Sciatic nerve (tissue), 2 donors: ENCODE measurements around the gene PTPN4. TPM values are rescaled to one million over a fixed set of nuclear protein-coding genes. Genes with fewer than 3 reads are reported as not detected.

ENCODE experiments used
- ATAC-seq: fragments of 200-7000 bp; cut with Tn5 transposase; one replicate; pipeline ENCODE4 v1.9.1; 2020; ENCODE audit warnings: mild to moderate bottlenecking, moderate library complexity
- DNase-seq: peaks from one replicate; pipeline ENCODE4 v3.0.0-alpha.2; 2020; ENCODE audit warnings: low spot score
- intact Hi-C: fragments of 100-400 bp; cut with DNase I; formaldehyde crosslinking; loops from one replicate; pipeline ENCODE4 v1.14.2; 2022
- total RNA-seq: library from RNA; stranded (reverse); fragmentation: NEBNext Ultra II Directional; extraction: Animal tissue kit (Norgen Biotek cat#: 25700); gene quantifications from one replicate; pipeline ENCODE4 v1.2.1, GENCODE V29; 2021
- donor health status: DM: no; HTN: no; CAD: no.
- donor health status: DM: no; HTN: no; CAD: no.

Gene PTPN4
- total RNA-seq, 1 donor from 2014 or later: 37.7 TPM

DNA sequence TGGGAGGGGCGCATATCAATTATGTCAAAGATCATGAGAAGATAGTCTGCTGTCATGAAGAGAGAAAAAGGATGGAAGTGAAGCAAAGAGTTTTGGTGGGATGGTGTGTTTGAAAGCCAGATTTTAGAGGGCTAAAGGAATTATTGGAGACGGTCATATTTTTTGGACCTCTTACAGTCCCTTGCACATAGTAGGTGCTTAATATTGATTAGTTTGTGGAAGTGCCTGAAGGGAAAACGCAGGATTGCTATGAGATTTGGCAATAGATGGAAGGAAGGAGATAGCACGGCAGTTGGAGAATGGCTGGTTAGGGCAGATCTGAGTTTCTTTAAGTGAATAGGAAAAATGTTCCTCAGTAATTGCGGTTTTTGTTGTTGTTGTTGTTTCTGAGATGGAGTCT lies 269.1 kb downstream of the PTPN4 start:
- DNase-seq (no peak), ATAC-seq (no peak)
- intact Hi-C loops: no loop called here

DNA sequence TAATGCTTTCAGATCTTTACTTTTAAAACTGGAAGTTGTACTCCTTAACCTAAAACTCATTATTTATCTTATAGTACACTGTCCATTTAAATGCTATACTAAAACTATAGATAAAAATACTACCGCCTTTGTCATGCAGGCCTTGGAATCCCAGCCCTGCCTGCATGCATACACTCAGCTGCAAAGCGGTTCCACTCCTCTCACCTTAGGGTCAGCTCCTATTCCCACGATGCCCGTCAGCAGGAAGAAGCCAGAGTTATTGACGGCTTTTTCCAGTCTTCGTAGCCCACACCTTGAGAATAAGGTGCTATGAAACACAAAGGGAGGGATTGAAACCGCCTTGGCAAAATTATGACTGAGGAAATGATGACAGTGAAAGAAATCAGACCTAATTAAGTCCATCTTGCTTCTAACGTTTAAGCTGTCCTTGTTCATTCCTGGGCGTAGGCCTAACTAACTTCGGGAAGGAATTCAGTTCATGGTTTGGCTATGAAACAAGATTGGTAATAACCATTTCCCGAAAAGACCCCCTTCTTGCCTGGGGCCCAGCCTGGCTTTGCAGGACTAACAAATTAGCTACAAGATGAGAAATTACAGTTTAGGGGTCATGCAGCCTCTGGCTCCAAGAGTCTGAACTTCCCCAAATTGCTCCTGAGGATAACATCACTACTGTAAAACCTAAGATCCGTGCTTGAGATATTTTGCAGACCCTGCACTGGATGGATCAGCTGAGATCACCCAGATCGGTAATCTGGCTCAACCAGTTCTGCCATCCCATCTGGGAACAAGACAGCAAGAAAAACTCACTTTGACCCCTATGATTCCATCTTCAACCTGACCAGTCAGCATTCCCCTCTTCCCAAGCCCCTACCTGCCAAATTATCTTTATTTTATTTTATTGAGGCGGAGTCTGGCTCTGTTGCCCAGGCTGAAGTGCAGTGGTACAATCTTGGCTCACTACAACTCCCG lies 270.2 kb downstream of the PTPN4 start:
- no peak for ATAC-seq
- DNase-seq: no peak
- intact Hi-C loops: no loop called here

DNA sequence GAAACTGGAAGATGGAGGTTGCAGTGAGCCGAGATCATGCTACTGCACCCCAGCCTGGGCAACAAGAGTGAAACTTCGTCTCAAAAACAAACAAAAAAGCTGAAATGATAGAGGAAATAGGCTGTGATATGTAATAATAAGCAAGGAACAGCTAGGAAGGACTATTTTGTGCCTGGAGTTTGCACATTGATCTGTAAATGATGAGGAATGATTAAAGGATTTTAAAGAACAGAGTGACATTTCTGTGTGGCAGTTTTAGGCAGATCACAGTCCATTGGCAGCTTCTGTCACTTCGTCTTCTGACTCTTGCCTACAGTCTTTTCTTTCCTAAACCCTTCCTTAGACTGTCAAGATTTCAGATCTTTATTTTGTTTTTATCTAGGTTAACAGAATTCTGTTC lies 272.6 kb downstream of the PTPN4 start:
- no peak for DNase-seq
- ATAC-seq: no peak
- intact Hi-C loops: no loop called here

Other genes starting within 250 kb of the PTPN4 start
- not detected for gene SCTR, start 235.4 kb upstream of the PTPN4 start, total RNA-seq
- gene CFAP221, start 215.5 kb upstream of the PTPN4 start, total RNA-seq: 1.8 TPM
- gene TMEM177, start 80.7 kb upstream of the PTPN4 start, total RNA-seq: 8.2 TPM